Fibroblast of mammary gland (primary cell): ENCODE data around the gene BTF3.

Experiments used
- DNase-seq: peaks from one replicate; pipeline ENCODE4 v3.0.0-alpha.2; 2010; ENCODE audit warnings: low read depth
- H3K4me3 ChIP-seq: 2 replicates; pipeline ENCODE4 v1.5.1; 2011; ENCODE audit warnings: low read depth, mild to moderate bottlenecking, low read length, moderate library complexity; ENCODE audit not compliant: control insufficient read depth
- TF ChIP-seq, protein P1 (sequence below): conservative IDR thresholded peaks from 2 replicates; pipeline ENCODE4 v1.5.1; 2011; ENCODE audit warnings: low read depth, low read length, inconsistent platforms; ENCODE audit not compliant: control insufficient read depth, insufficient read depth

BTF3 gene

GRCh38 chr5:73494721-73495120 lies 3.5 kb upstream of the BTF3 start:
- TF ChIP-seq, protein P1, sequence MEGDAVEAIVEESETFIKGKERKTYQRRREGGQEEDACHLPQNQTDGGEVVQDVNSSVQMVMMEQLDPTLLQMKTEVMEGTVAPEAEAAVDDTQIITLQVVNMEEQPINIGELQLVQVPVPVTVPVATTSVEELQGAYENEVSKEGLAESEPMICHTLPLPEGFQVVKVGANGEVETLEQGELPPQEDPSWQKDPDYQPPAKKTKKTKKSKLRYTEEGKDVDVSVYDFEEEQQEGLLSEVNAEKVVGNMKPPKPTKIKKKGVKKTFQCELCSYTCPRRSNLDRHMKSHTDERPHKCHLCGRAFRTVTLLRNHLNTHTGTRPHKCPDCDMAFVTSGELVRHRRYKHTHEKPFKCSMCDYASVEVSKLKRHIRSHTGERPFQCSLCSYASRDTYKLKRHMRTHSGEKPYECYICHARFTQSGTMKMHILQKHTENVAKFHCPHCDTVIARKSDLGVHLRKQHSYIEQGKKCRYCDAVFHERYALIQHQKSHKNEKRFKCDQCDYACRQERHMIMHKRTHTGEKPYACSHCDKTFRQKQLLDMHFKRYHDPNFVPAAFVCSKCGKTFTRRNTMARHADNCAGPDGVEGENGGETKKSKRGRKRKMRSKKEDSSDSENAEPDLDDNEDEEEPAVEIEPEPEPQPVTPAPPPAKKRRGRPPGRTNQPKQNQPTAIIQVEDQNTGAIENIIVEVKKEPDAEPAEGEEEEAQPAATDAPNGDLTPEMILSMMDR: no peak
- no peak overlapping the region for H3K4me3 ChIP-seq
- DNase-seq: no peak

DNA sequence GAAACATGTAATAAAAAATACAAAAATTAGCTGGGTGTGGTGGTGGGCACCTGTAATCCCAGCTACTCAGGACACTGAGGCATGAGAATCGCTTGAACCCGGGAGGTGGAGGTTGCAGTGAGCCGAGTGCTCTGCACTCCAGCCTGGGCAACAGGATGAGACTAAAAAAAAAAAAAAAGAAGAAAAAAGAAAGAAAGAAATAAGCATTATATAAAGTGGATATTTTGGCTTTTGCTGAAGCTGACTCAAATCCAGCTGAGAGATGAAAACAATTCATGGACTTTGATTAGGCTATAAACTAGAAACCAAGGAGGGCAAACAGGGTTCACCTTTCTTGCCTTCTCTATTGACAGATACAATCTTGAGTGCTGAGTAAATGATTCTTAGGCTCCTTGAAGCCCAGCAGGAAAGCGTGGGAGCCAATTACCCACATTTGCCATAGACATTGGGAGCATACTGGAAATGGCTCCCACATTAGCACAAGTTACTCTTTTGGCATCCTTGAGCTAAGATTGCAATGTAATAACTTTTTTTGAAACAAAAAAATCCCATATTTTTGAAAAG lies 2.4 kb upstream of the BTF3 start:
- DNase-seq: no peak
- TF ChIP-seq, protein P1: no peak
- no peak overlapping the region for H3K4me3 ChIP-seq

DNA sequence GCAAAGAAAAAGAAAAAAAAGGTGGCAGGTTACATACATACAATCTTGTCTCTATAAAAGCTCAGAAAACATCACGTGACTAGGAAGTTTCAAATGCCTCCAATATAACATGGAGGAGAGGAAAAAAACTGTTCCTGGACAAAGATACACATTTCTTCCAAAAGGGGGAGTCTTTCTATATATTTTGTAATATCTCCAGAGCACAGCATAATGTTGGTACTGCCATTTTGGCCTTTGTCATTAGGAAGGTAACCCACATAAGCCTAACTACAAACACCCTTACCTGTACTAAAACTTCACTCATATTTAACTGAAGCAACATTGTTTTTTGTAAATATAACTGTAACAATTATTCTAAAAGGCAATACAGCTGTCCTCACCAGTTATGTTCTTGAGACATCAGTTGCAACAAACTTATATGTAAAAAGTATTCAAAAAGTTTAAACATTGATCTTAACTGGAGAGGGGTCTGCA lies 1.2 kb upstream of the BTF3 start:
- DNase-seq: peak; percentile 76
- H3K4me3 ChIP-seq: peak overlapping the region; percentile 88
- TF ChIP-seq, protein P1: peak; percentile 47

DNA sequence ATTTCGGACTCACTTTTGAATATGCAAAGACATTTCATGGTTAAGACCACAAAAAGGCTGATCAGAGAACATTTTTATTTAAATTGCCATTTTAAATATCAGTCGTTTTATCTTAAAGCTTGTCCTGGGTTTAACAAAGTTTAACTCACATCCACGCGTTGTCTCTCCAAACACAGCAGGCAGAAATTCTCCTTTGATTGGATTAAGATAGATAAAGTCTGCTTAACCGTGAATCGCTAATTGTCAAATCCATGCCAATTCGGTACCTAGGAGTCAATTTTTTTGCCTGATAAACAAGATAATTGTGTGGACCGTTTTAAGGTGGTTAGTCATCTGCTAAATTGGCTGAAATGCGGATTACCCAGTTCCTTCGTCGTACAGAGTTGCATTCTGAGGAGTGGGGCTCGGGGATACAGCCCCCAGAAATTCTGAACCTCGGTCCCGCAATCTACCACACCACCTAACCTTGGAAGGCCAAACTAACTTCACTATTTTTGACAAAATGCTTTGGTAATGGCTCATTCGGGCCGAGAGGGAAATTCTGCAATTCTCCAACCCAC lies 665 bp upstream of the BTF3 start:
- TF ChIP-seq, protein P1: no peak

GRCh38 chr5:73499187-73499586 lies 945 bp downstream of the BTF3 start:
- TF ChIP-seq, protein P1: no peak
- DNase-seq: peak; percentile 3

More for the DNA sequence above, 665 bp upstream of the BTF3 start:
- no peak for DNase-seq
- H3K4me3 ChIP-seq: peak overlapping the region; percentile 88

DNA sequence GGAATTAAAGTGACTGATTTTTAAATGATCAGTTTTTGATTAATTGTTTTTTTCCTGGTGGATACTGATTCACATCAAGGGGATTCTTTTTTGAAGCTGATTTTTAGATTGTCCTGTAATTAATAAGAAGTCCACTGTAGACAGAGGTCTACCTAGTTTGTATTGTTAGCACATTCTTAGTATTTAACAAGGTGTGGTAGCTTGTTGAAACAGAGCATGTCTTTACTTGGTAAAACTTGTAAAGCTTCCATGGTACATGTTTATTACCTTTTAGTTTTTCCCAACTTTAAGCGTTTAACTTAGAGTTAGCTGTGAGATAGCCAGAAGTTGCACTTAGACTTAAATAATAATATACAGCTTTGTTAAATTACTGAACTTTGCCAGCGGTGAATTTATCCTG lies 1.5 kb downstream of the BTF3 start:
- H3K4me3 ChIP-seq: peak overlapping the region; percentile 88
- no peak for DNase-seq
- TF ChIP-seq, protein P1: no peak

More at GRCh38 chr5:73499187-73499586, 945 bp downstream of the BTF3 start:
- peak overlapping the region; percentile 88 for H3K4me3 ChIP-seq
